A673 (cell line): ENCODE results near the gene FADS6. TPM values are rescaled to one million over a fixed set of nuclear protein-coding genes. Genes with fewer than 3 reads are reported as not detected.

Source experiments
- BruUV-seq: library from RNA; stranded (reverse); fragments of 400-500 nt; replicated peaks from 2 replicates; lab custom pipeline; 2021; lab: Mats Ljungman, UMichigan
- CTCF ChIA-PET: fragments of 300-600 bp; sonication (Branson Sonifier 250); formaldehyde crosslinking; loops from one replicate; lab custom pipeline; 2022; ENCODE audit warnings: antibody characterized with exemption; lab: Charles Lee
- POLR2A ChIA-PET: fragments of 300-600 bp; sonication (Branson Sonifier 250); formaldehyde crosslinking; loops from one replicate; lab custom pipeline; 2022; ENCODE audit warnings: antibody characterized with exemption; ENCODE audit not compliant: low non-redundant PET; lab: Charles Lee
- DNase-seq: peaks from one replicate; pipeline ENCODE4 v3.0.0-alpha.2; 2015; ENCODE audit warnings: low spot score
- H3K27ac ChIP-seq: fragments of 200-600 bp; sonication (generic); 2 replicates; pipeline ENCODE4 v1.5.1; 2016; ENCODE audit warnings: mixed run types, low read depth, mild to moderate bottlenecking, mixed read lengths, antibody characterized with exemption, low read length; ENCODE audit not compliant: poor library complexity, severe bottlenecking
- H3K27me3 ChIP-seq: fragments of 200-600 bp; sonication (generic); replicated peaks from 2 replicates; pipeline ENCODE4 v1.6.1; 2017; ENCODE audit warnings: mixed run types, low read depth, mild to moderate bottlenecking, mixed read lengths, antibody characterized with exemption, low read length; ENCODE audit not compliant: insufficient read depth, poor library complexity
- H3K36me3 ChIP-seq: fragments of 200-600 bp; sonication (generic); 2 replicates; pipeline ENCODE4 v1.6.1; 2016; ENCODE audit warnings: mixed run types, mild to moderate bottlenecking, mixed read lengths, antibody characterized with exemption, low read length; ENCODE audit not compliant: insufficient read depth, poor library complexity, severe bottlenecking
- H3K4me1 ChIP-seq: fragments of 200-600 bp; sonication (generic); 2 replicates; pipeline ENCODE4 v1.6.1; 2017; ENCODE audit warnings: mixed run types, mild to moderate bottlenecking, mixed read lengths, antibody characterized with exemption, low read length; ENCODE audit not compliant: insufficient read depth, poor library complexity, severe bottlenecking
- H3K4me3 ChIP-seq: fragments of 200-600 bp; sonication (generic); 2 replicates; pipeline ENCODE4 v1.5.1; 2016; ENCODE audit warnings: low read depth, mixed run types, mild to moderate bottlenecking, mixed read lengths, low read length; ENCODE audit not compliant: poor library complexity, severe bottlenecking
- H3K9me3 ChIP-seq: fragments of 200-600 bp; sonication (generic); 2 replicates; pipeline ENCODE4 v1.6.1; 2016; ENCODE audit warnings: mixed run types, low read depth, mild to moderate bottlenecking, mixed read lengths, antibody characterized with exemption, low read length; ENCODE audit not compliant: poor library complexity, severe bottlenecking
- EZH2 ChIP-seq: fragments of 200-600 bp; sonication (generic); IDR thresholded peaks from 2 replicates; pipeline ENCODE4 v1.6.1; 2017; ENCODE audit warnings: borderline replicate concordance, low read depth, mild to moderate bottlenecking, mixed read lengths, antibody characterized with exemption, low read length; ENCODE audit not compliant: poor library complexity, severe bottlenecking
- intact Hi-C: fragments of 100-400 bp; cut with micrococcal nuclease; formaldehyde crosslinking; loops from one replicate; pipeline ENCODE4 v1.10.0; 2022; ENCODE audit not compliant: unreplicated experiment
- total RNA-seq: library from RNA; stranded (reverse); gene quantifications from 2 replicates; pipeline ENCODE4 v1.2.3, GENCODE V29; 2021
- TF ChIP-seq, protein P1 (sequence below): fragments of 300-800, 200-600 bp; sonication (generic); conservative IDR thresholded peaks from 2 replicates; pipeline ENCODE4 v1.5.1; 2017; ENCODE audit warnings: low read depth, mild to moderate bottlenecking, antibody characterized with exemption, low read length, moderate library complexity, mixed read lengths

The FADS6 gene
- total RNA-seq, 1 experiment from 2014 or later = not detected

DNA sequence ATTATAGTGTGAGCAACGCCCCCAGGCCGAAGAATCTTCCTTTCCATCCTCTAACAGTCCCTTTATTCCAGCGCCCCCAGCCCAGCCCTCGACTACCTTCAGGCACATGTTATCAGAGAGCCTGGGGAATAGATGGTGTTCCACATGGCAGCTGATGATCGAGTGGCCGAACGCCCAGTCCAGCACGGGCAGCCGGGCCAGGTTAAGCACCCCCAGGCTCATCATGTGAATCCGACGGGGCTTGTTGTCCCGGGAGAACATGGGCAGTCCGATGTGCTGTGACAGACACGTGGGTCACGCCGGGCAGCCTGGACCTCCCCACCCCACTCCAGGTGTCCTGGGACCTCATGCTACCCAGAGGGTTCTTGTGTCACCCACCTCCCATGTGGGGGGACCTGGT, 14.1 kb downstream of the FADS6 start:
- H3K27ac ChIP-seq = no peak overlapping the region
- BruUV-seq = no TSS peak
- ChIA-PET CTCF (no interaction called here), POLR2A (no interaction called here)
- TF ChIP-seq EZH2 = no peak
- TF ChIP-seq, protein P1, sequence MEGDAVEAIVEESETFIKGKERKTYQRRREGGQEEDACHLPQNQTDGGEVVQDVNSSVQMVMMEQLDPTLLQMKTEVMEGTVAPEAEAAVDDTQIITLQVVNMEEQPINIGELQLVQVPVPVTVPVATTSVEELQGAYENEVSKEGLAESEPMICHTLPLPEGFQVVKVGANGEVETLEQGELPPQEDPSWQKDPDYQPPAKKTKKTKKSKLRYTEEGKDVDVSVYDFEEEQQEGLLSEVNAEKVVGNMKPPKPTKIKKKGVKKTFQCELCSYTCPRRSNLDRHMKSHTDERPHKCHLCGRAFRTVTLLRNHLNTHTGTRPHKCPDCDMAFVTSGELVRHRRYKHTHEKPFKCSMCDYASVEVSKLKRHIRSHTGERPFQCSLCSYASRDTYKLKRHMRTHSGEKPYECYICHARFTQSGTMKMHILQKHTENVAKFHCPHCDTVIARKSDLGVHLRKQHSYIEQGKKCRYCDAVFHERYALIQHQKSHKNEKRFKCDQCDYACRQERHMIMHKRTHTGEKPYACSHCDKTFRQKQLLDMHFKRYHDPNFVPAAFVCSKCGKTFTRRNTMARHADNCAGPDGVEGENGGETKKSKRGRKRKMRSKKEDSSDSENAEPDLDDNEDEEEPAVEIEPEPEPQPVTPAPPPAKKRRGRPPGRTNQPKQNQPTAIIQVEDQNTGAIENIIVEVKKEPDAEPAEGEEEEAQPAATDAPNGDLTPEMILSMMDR = no peak
- DNase-seq = no peak
- no peak overlapping the region for H3K4me3 ChIP-seq
- H3K9me3 ChIP-seq = no peaks in the 10 kb centered on the region
- H3K27me3 ChIP-seq = no peaks in the 10 kb centered on the region
- intact Hi-C loops = no loop called here
- no peaks in the 10 kb centered on the region for H3K4me1 ChIP-seq
- H3K36me3 ChIP-seq = no peaks in the 10 kb centered on the region

DNA sequence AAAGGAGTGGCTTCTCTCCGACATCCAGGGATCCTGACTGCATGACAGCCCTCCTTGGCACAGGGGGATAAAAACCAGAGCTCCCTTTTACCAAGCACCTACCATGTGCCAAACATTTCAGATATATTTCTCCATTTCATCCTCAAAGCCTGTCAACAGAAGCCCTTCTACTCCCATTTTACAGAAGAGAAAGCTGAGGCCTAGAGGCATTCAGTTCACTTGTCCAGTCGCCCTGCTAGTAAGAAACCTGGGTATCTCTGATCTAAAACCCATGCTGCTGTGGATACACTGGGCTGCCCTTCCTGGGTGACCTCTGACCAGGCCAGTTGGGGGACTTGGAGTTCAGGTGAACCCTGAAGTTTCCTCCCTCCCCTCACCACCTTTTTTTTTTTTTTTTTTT, 14.8 kb downstream of the FADS6 start:
- Histone ChIP-seq H3K27ac (no peak overlapping the region), H3K36me3 (no peaks in the 10 kb centered on the region), H3K9me3 (no peaks in the 10 kb centered on the region), H3K27me3 (no peaks in the 10 kb centered on the region), H3K4me1 (peaks cover 5% of the 10 kb centered on the region), H3K4me3 (no peak overlapping the region)
- intact Hi-C loops = no loop called here
- ChIA-PET CTCF (no interaction called here), POLR2A (no interaction called here)
- BruUV-seq = no TSS peak
- TF ChIP-seq, protein P1 = no peak
- TF ChIP-seq EZH2 = no peak
- DNase-seq = no peak

DNA sequence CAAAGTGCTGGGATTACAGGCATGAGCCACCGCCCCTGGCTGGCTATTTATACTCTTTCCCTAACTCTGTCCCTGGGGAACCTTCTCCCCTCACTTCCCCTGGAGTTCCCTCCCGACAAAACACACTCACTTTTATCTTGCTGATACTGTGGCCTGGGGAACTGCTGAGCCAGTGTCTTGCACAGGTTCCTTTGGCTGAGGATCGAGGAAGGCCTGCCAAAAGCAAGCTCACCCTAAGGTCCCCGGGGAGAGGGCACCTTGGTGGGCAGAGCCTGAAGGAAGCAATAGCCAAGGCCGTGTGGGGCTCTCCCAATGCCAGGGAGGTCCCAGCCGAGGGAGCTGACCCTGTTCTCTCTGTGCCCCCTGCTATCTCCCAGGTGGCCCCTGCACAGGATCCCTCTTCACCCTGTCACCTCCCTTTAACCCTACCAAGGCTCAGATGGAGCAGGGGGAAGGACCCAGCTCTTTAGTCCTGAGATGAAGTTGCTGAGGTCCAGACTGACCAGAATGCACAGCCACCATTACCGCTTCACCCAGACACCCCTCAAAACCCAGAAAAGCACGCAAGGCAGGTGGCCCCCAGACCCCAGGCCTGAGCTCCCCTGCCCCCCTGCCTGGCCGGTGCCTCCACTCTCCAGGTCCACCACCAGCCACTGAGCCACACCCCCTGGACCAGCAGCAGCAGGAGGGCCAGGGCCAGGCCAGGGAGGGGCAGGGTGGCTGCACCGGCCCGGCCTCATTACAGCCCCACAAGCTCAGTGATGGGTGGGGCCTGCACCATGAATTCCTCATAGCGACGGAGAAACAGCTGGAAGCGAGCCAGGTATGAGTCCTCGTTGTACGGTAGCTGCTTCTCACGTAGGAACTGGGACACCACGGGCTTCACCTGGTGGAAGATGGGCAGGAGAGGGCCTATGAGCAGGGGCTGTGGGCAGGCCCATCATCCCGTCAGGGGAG, 15.6 kb downstream of the FADS6 start:
- ChIA-PET POLR2A (no interaction called here), CTCF (no interaction called here)
- Histone ChIP-seq H3K9me3 (no peaks in the 10 kb centered on the region), H3K4me3 (no peak overlapping the region), H3K36me3 (no peaks in the 10 kb centered on the region), H3K27ac (no peak overlapping the region), H3K27me3 (no peaks in the 10 kb centered on the region), H3K4me1 (peaks cover 6% of the 10 kb centered on the region)
- BruUV-seq = no TSS peak
- DNase-seq = no peak
- TF ChIP-seq, protein P1 = no peak
- TF ChIP-seq EZH2 = no peak
- intact Hi-C loops = no loop called here
